Upper lobe of left lung (tissue), 6 donors: ENCODE measurements around the gene SPRED1. TPM values are rescaled to one million over a fixed set of nuclear protein-coding genes. Genes with fewer than 3 reads are reported as not detected.
"Not testable (repeated sequence)": the region's sequence is repeated elsewhere in the genome, so short reads cannot be mapped to it uniquely, and the experiment has no call there.

Source experiments
- ATAC-seq, 2 donors: fragments of 200-7000 bp; cut with Tn5 transposase; one replicate each; pipeline ENCODE4 v1.9.1; 2022; ENCODE audit warnings: mild to moderate bottlenecking in 2 of 2, moderate library complexity in 2 of 2; ENCODE audit not compliant: low FRiP score in 2 of 2
- DNase-seq, 2 donors: peaks; one replicate each; pipeline ENCODE4 v3.0.0-alpha.2; 2019 to 2020
- H3K27ac ChIP-seq, 4 donors: fragments of 200-600 bp; sonication (generic); one replicate each; pipeline ENCODE4 v1.5.1; 2016 to 2019
- H3K27me3 ChIP-seq, 4 donors: fragments of 200-600 bp; sonication (generic); one replicate each; pipeline ENCODE4 v1.5.1; 2017 to 2019
- H3K36me3 ChIP-seq, 4 donors: fragments of 200-600 bp; sonication (generic); one replicate each; pipeline ENCODE4 v1.5.1; 2016 to 2019
- H3K4me1 ChIP-seq, 4 donors: fragments of 200-600 bp; sonication (generic); one replicate each; pipeline ENCODE4 v1.5.1; 2018 to 2019
- H3K4me3 ChIP-seq, 4 donors: fragments of 200-600 bp; sonication (generic); one replicate each; pipeline ENCODE4 v1.5.1; 2017 to 2019; ENCODE audit warnings: mild to moderate bottlenecking in 2 of 4, moderate library complexity in 1 of 4
- H3K9me3 ChIP-seq, 4 donors: fragments of 200-600 bp; sonication (generic); one replicate each; pipeline ENCODE4 v1.5.1; 2018 to 2019
- EP300 ChIP-seq, 4 donors: sonication (generic); formaldehyde crosslinking; IDR thresholded peaks; one replicate each; pipeline ENCODE4 v1.5.1; 2017; ENCODE audit warnings: antibody characterized with exemption in 4 of 4, control low read depth in 2 of 4
- POLR2A ChIP-seq, 4 donors: fragments of 450-650 bp; IDR thresholded peaks; one replicate each; pipeline ENCODE4 v1.5.1; 2016 to 2017; ENCODE audit warnings: antibody characterized with exemption in 4 of 4, mild to moderate bottlenecking in 2 of 4
- POLR2AphosphoS5 ChIP-seq, 2 donors: sonication (generic); formaldehyde crosslinking; IDR thresholded peaks; one replicate each; pipeline ENCODE4 v1.5.1; 2017; ENCODE audit warnings: antibody characterized with exemption in 2 of 2
- WGBS, 2 donors: methylation state at CpG; one replicate each; pipeline ENCODE4 v1.1.5; 2017 to 2018; 5-methylcytosine and 5-hydroxymethylcytosine counted together
- total RNA-seq, 6 donors: library from RNA; depleted of rRNA in 4 of 6; stranded (reverse); fragments of >200 nt in 4 of 6; gene quantifications; one replicate each; pipeline versions ENCODE4 v1.1.0 to v1.2.1, GENCODE V29; 2016 to 2021
- TF ChIP-seq, protein P1 (sequence below), 6 experiments: fragments of 450-650 bp in 4 of 6; fragments of 200-600 bp in 2 of 6; sonication (generic) in 2 of 6; IDR thresholded peaks; one replicate each; pipeline ENCODE4 v1.5.1; 2016 to 2019; ENCODE audit warnings: antibody characterized with exemption in 6 of 6
- donor health status: DM: no; HTN: no; CAD: no; lungs with moderate emphysema.
- donor health status: DM: no; HTN: yes; CAD: no; lungs with severe emphysema.

Gene SPRED1
- total RNA-seq, 6 donors from 2014 or later = 30.9 to 73.4 (median 46.1) TPM

DNA sequence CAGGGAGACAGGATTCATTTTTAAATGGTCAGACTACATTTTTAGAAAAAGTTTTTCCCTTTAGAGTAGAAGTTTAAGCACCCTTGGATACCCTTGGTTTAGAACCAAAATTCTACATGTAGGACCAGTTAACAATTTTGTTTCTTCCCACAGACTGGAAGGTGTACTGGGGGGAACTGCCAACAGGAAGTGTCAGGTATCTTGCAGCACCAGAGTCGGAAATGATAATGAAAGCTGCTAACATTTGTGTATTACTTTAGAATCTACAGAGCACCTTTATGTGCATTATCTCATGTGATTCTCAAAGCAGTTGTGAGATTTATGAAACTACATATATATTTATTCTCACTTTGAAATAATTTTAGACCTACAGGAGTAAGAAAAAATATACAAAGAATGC is 21.5 kb downstream of the SPRED1 start:
- ATAC-seq (no peak), DNase-seq (no peak)
- Histone ChIP-seq H3K27me3 (no peaks in the 10 kb centered on the region), H3K4me3 (no peak overlapping the region), H3K9me3 (no peaks in the 10 kb centered on the region), H3K27ac (no peak overlapping the region), H3K36me3 (peaks cover 0 to 6% (median 0%) of the 10 kb centered on the region in 4 donors), H3K4me1 (peaks cover 5 to 16% (median 11%) of the 10 kb centered on the region in 4 donors)
- TF ChIP-seq POLR2AphosphoS5 (IDR thresholded peaks at IDR 0.05) = no peak
- TF ChIP-seq, protein P1, sequence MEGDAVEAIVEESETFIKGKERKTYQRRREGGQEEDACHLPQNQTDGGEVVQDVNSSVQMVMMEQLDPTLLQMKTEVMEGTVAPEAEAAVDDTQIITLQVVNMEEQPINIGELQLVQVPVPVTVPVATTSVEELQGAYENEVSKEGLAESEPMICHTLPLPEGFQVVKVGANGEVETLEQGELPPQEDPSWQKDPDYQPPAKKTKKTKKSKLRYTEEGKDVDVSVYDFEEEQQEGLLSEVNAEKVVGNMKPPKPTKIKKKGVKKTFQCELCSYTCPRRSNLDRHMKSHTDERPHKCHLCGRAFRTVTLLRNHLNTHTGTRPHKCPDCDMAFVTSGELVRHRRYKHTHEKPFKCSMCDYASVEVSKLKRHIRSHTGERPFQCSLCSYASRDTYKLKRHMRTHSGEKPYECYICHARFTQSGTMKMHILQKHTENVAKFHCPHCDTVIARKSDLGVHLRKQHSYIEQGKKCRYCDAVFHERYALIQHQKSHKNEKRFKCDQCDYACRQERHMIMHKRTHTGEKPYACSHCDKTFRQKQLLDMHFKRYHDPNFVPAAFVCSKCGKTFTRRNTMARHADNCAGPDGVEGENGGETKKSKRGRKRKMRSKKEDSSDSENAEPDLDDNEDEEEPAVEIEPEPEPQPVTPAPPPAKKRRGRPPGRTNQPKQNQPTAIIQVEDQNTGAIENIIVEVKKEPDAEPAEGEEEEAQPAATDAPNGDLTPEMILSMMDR (IDR thresholded peaks at IDR 0.05) = no peak
- WGBS, 2 donors = 14 to 27% methylated on average over 1 of the region's 1 CpG

DNA sequence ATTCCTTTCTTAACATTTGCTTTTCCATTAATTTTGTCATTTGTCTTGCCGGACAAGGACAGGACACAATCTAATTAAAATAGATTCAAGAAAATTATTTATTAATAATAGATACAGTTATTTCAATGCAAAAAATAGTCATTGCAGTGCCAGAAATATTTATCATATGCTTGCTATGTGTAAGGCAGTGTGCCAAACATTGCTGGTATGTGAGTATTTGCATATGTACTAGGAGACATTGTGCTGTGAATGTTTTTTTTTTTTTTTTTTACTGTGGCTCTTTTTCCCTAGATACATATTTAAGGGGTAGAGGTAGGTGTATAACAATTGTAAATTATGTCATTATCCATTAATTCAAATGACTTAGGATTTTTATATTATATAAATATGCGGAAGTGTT is 23.3 kb downstream of the SPRED1 start:
- no peak overlapping the region for H3K4me3 ChIP-seq
- H3K36me3 ChIP-seq = peaks cover 0 to 4% (median 0%) of the 10 kb centered on the region in 4 donors
- H3K4me1 ChIP-seq = peaks cover 5 to 16% (median 13%) of the 10 kb centered on the region in 4 donors
- no peak for DNase-seq
- no peak overlapping the region for H3K27ac ChIP-seq
- 47 to 48% methylated on average over 2 of the region's 2 CpGs for WGBS, 2 donors
- H3K27me3 ChIP-seq = no peaks in the 10 kb centered on the region
- TF ChIP-seq POLR2AphosphoS5 (IDR thresholded peaks at IDR 0.05) = no peak
- TF ChIP-seq, protein P1 (IDR thresholded peaks at IDR 0.05) = no peak
- no peak for TF ChIP-seq EP300 (IDR thresholded peaks at IDR 0.05)
- TF ChIP-seq POLR2A (IDR thresholded peaks at IDR 0.05) = no peak
- H3K9me3 ChIP-seq = no peaks in the 10 kb centered on the region
- ATAC-seq = no peak

GRCh38 chr15:38277281-38277680 is 24.6 kb downstream of the SPRED1 start:
- H3K4me1 ChIP-seq = peaks cover 5 to 16% (median 13%) of the 10 kb centered on the region in 4 donors
- H3K27me3 ChIP-seq, H3K4me3 ChIP-seq, H3K9me3 ChIP-seq, H3K27ac ChIP-seq, DNase-seq, H3K36me3 ChIP-seq, ATAC-seq: not testable (repeated sequence)
- 0% methylated on average over 1 of the region's 1 CpG for WGBS, 2 donors

DNA sequence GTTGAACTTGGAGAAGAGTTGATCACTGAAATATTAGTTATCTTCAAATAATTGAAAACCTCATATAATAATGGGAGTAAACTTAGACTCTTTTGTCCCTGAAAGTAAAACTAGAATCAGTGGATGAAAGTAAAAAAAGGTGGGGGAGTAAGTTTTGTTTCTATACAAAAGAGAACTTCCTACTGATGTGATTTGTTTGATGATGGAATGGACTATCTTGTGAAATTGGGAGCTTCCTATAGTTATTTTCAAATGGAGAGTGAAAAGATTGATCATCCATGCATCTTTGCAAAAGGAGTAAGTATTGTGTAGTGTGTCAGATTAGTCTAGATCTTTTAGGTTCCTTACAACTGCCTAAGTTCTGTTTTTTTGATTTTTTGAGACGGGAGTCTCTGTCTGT is 28.4 kb downstream of the SPRED1 start:
- Histone ChIP-seq H3K27ac (no peak overlapping the region), H3K4me1 (peaks cover 0 to 11% (median 6%) of the 10 kb centered on the region in 4 donors), H3K9me3 (no peaks in the 10 kb centered on the region), H3K4me3 (no peak overlapping the region), H3K27me3 (no peaks in the 10 kb centered on the region), H3K36me3 (peaks cover 0 to 1% (median 0%) of the 10 kb centered on the region in 4 donors)
- ATAC-seq (no peak), DNase-seq (no peak)
- no peak for TF ChIP-seq POLR2A (IDR thresholded peaks at IDR 0.05)
- no peak for TF ChIP-seq EP300 (IDR thresholded peaks at IDR 0.05)
- TF ChIP-seq, protein P1 (IDR thresholded peaks at IDR 0.05) = no peak
- no peak for TF ChIP-seq POLR2AphosphoS5 (IDR thresholded peaks at IDR 0.05)
- 80 to 100% methylated on average over 1 of the region's 1 CpG for WGBS, 2 donors

DNA sequence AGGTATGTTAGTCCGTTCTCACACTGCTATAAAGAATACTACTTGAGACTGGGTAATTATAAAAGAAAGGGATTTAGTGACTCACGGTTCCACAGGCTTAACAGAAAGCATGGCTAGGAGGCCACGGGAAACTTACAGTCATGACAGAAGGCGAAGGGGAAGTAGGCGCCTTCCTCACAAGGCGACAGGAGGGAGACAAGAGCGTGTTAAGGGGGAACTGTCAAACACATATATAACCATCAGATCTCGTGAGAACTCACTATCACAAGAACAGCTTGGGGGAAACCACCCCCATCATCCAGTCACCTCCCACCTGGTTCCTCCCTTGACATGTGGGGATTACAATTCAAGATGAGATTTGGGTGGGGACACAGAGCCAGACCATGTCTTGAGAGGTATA is 30.4 kb downstream of the SPRED1 start:
- TF ChIP-seq, protein P1 (IDR thresholded peaks at IDR 0.05) = no peak
- TF ChIP-seq EP300 (IDR thresholded peaks at IDR 0.05) (no peak), POLR2AphosphoS5 (IDR thresholded peaks at IDR 0.05) (no peak), POLR2A (IDR thresholded peaks at IDR 0.05) (no peak)
- Histone ChIP-seq H3K9me3 (no peaks in the 10 kb centered on the region), H3K27me3 (no peaks in the 10 kb centered on the region), H3K4me3 (no peak overlapping the region), H3K36me3 (no peaks in the 10 kb centered on the region), H3K27ac (no peak overlapping the region), H3K4me1 (peaks cover 0 to 11% (median 6%) of the 10 kb centered on the region in 4 donors)
- DNase-seq (no peak), ATAC-seq (no peak)
- 77 to 78% methylated on average over 8 of the region's 8 CpGs for WGBS, 2 donors
